ENCODE measurements around the gene GTF2F2.

Gene GTF2F2

GRCh38 chr13:45320876-45321629, 200.7 kb downstream of the GTF2F2 start:
- no peaks in the 10 kb centered on the region for H3K9me3 ChIP-seq (ENCODE audit: control insufficient read depth, low read length)
- H3K4me3 ChIP-seq (ENCODE audit: extremely low read depth, insufficient read depth, low read length, poor library complexity, severe bottlenecking), result no peak overlapping the region
- H3K36me3 ChIP-seq (ENCODE audit: control insufficient read depth, insufficient read depth, low read length), result no peaks in the 10 kb centered on the region
- peaks cover 9% of the 10 kb centered on the region for H3K4me1 ChIP-seq (ENCODE audit: control insufficient read depth, insufficient read depth, low read length, poor library complexity, severe bottlenecking)
- no peak overlapping the region for H3K27ac ChIP-seq (ENCODE audit: low read depth, low read length, severe bottlenecking)
- 82 to 94% methylated on average over 2 to 3 of the region's 4 CpGs for WGBS, 2 experiments (ENCODE audit: insufficient coverage in 2 of 2)

GRCh38 chr13:45325806-45326205, 205.5 kb downstream of the GTF2F2 start:
- Histone ChIP-seq H3K27ac (ENCODE audit: low read depth, low read length, severe bottlenecking) (peak overlapping the region; percentile 47), H3K4me1 (ENCODE audit: control insufficient read depth, insufficient read depth, low read length, poor library complexity, severe bottlenecking) (peaks cover 22% of the 10 kb centered on the region), H3K9me3 (ENCODE audit: control insufficient read depth, low read length) (no peaks in the 10 kb centered on the region), H3K36me3 (ENCODE audit: control insufficient read depth, insufficient read depth, low read length) (no peaks in the 10 kb centered on the region), H3K4me3 (ENCODE audit: extremely low read depth, insufficient read depth, low read length, poor library complexity, severe bottlenecking) (no peak overlapping the region)
- WGBS, 2 experiments (ENCODE audit: insufficient coverage in 2 of 2), result 67% methylated on average over 4 of the region's 4 CpGs; no CpG with 5 or more reads in 1 of the 2 experiments

GRCh38 chr13:45327253-45327955, 207.1 kb downstream of the GTF2F2 start:
- Histone ChIP-seq H3K27ac (ENCODE audit: low read depth, low read length, severe bottlenecking) (no peak overlapping the region), H3K4me1 (ENCODE audit: control insufficient read depth, insufficient read depth, low read length, poor library complexity, severe bottlenecking) (peaks cover 28% of the 10 kb centered on the region), H3K36me3 (ENCODE audit: control insufficient read depth, insufficient read depth, low read length) (no peaks in the 10 kb centered on the region), H3K9me3 (ENCODE audit: control insufficient read depth, low read length) (no peaks in the 10 kb centered on the region), H3K4me3 (ENCODE audit: extremely low read depth, insufficient read depth, low read length, poor library complexity, severe bottlenecking) (no peak overlapping the region)
- 93 to 97% methylated on average over 4 to 5 of the region's 9 CpGs for WGBS, 2 experiments (ENCODE audit: insufficient coverage in 2 of 2)

- H3K4me1 ChIP-seq (ENCODE audit: control insufficient read depth, insufficient read depth, low read length, poor library complexity, severe bottlenecking), result peaks cover 36% of the 10 kb centered on the region
- 94 to 100% methylated on average over 1 to 2 of the region's 3 CpGs for WGBS, 2 experiments (ENCODE audit: insufficient coverage in 2 of 2)
- no peaks in the 10 kb centered on the region for H3K36me3 ChIP-seq (ENCODE audit: control insufficient read depth, insufficient read depth, low read length)
- H3K9me3 ChIP-seq (ENCODE audit: control insufficient read depth, low read length), result no peaks in the 10 kb centered on the region
- no peak overlapping the region for H3K4me3 ChIP-seq (ENCODE audit: extremely low read depth, insufficient read depth, low read length, poor library complexity, severe bottlenecking)
- H3K27ac ChIP-seq (ENCODE audit: low read depth, low read length, severe bottlenecking), result no peak overlapping the region
Measured at GRCh38 chr13:45328661-45329111, 208.4 kb downstream of the GTF2F2 start.

GRCh38 chr13:45331123-45331619, 210.9 kb downstream of the GTF2F2 start:
- Histone ChIP-seq H3K9me3 (ENCODE audit: control insufficient read depth, low read length) (no peaks in the 10 kb centered on the region), H3K36me3 (ENCODE audit: control insufficient read depth, insufficient read depth, low read length) (peaks cover 15% of the 10 kb centered on the region), H3K4me1 (ENCODE audit: control insufficient read depth, insufficient read depth, low read length, poor library complexity, severe bottlenecking) (peaks cover 34% of the 10 kb centered on the region), H3K27ac (ENCODE audit: low read depth, low read length, severe bottlenecking) (no peak overlapping the region), H3K4me3 (ENCODE audit: extremely low read depth, insufficient read depth, low read length, poor library complexity, severe bottlenecking) (no peak overlapping the region)
- no CpG with 5 or more reads among the region's 1 CpG for WGBS, 2 experiments (ENCODE audit: insufficient coverage in 2 of 2)

- no peak overlapping the region for H3K4me3 ChIP-seq (ENCODE audit: extremely low read depth, insufficient read depth, low read length, poor library complexity, severe bottlenecking)
- peak overlapping the region; percentile 77 for H3K27ac ChIP-seq (ENCODE audit: low read depth, low read length, severe bottlenecking)
- no CpG with 5 or more reads among the region's 3 CpGs for WGBS, 2 experiments (ENCODE audit: insufficient coverage in 2 of 2)
- H3K4me1 ChIP-seq (ENCODE audit: control insufficient read depth, insufficient read depth, low read length, poor library complexity, severe bottlenecking), result peaks cover 37% of the 10 kb centered on the region
- peaks cover 20% of the 10 kb centered on the region for H3K36me3 ChIP-seq (ENCODE audit: control insufficient read depth, insufficient read depth, low read length)
- no peaks in the 10 kb centered on the region for H3K9me3 ChIP-seq (ENCODE audit: control insufficient read depth, low read length)
Measured at GRCh38 chr13:45331692-45332035, 211.4 kb downstream of the GTF2F2 start.

- no CpG with 5 or more reads among the region's 2 CpGs for WGBS, 2 experiments (ENCODE audit: insufficient coverage in 2 of 2)
- Histone ChIP-seq H3K9me3 (ENCODE audit: control insufficient read depth, low read length) (no peaks in the 10 kb centered on the region), H3K4me1 (ENCODE audit: control insufficient read depth, insufficient read depth, low read length, poor library complexity, severe bottlenecking) (peaks cover 37% of the 10 kb centered on the region), H3K27ac (ENCODE audit: low read depth, low read length, severe bottlenecking) (peak overlapping the region; percentile 77), H3K4me3 (ENCODE audit: extremely low read depth, insufficient read depth, low read length, poor library complexity, severe bottlenecking) (no peak overlapping the region), H3K36me3 (ENCODE audit: control insufficient read depth, insufficient read depth, low read length) (peaks cover 25% of the 10 kb centered on the region)
Measured at GRCh38 chr13:45332036-45332830, 211.9 kb downstream of the GTF2F2 start.

GRCh38 chr13:45332831-45333219, 212.5 kb downstream of the GTF2F2 start:
- H3K4me3 ChIP-seq (ENCODE audit: extremely low read depth, insufficient read depth, low read length, poor library complexity, severe bottlenecking), result no peak overlapping the region
- peaks cover 38% of the 10 kb centered on the region for H3K4me1 ChIP-seq (ENCODE audit: control insufficient read depth, insufficient read depth, low read length, poor library complexity, severe bottlenecking)
- peaks cover 31% of the 10 kb centered on the region for H3K36me3 ChIP-seq (ENCODE audit: control insufficient read depth, insufficient read depth, low read length)
- WGBS, 2 experiments (ENCODE audit: insufficient coverage in 2 of 2), result 66 to 92% methylated on average over 2 to 3 of the region's 3 CpGs
- peak overlapping the region; percentile 77 for H3K27ac ChIP-seq (ENCODE audit: low read depth, low read length, severe bottlenecking)
- no peaks in the 10 kb centered on the region for H3K9me3 ChIP-seq (ENCODE audit: control insufficient read depth, low read length)

GRCh38 chr13:45333251-45333976, 213.1 kb downstream of the GTF2F2 start:
- WGBS, 2 experiments (ENCODE audit: insufficient coverage in 2 of 2), result 72 to 76% methylated on average over 2 of the region's 3 CpGs
- Histone ChIP-seq H3K27ac (ENCODE audit: low read depth, low read length, severe bottlenecking) (no peak overlapping the region), H3K36me3 (ENCODE audit: control insufficient read depth, insufficient read depth, low read length) (peaks cover 37% of the 10 kb centered on the region), H3K9me3 (ENCODE audit: control insufficient read depth, low read length) (no peaks in the 10 kb centered on the region), H3K4me1 (ENCODE audit: control insufficient read depth, insufficient read depth, low read length, poor library complexity, severe bottlenecking) (peaks cover 44% of the 10 kb centered on the region), H3K4me3 (ENCODE audit: extremely low read depth, insufficient read depth, low read length, poor library complexity, severe bottlenecking) (no peak overlapping the region)
